ENCODE data around the gene FBLN2.

FBLN2 gene

DNA sequence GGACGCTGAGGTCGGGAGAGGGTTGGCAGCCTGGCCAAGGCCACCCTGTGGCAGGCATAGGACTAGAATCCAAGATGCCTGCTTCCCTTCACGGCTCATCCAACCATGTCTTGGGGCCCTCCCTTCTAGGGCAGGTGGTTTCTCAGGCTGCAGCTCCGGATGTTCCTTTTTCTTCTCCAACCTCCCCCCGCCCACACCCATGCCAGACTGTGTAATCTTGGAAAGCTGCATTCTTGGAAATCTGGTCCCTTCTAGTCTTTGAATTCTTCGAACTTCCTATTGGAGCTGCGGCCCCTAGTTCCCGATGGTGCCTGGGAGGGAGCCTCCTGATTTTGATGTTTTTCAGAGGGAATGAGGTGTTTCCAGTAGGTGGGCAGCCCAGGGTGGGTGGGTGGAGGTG lies 109.8 kb downstream of the FBLN2 start:
- no peak overlapping the region for H3K4me3 ChIP-seq (ENCODE audit: low read depth, low read length)
- TF ChIP-seq, protein P1, sequence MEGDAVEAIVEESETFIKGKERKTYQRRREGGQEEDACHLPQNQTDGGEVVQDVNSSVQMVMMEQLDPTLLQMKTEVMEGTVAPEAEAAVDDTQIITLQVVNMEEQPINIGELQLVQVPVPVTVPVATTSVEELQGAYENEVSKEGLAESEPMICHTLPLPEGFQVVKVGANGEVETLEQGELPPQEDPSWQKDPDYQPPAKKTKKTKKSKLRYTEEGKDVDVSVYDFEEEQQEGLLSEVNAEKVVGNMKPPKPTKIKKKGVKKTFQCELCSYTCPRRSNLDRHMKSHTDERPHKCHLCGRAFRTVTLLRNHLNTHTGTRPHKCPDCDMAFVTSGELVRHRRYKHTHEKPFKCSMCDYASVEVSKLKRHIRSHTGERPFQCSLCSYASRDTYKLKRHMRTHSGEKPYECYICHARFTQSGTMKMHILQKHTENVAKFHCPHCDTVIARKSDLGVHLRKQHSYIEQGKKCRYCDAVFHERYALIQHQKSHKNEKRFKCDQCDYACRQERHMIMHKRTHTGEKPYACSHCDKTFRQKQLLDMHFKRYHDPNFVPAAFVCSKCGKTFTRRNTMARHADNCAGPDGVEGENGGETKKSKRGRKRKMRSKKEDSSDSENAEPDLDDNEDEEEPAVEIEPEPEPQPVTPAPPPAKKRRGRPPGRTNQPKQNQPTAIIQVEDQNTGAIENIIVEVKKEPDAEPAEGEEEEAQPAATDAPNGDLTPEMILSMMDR (IDR thresholded peaks at IDR 0.05; ENCODE audit: low read depth, low read length) = no peak

DNA sequence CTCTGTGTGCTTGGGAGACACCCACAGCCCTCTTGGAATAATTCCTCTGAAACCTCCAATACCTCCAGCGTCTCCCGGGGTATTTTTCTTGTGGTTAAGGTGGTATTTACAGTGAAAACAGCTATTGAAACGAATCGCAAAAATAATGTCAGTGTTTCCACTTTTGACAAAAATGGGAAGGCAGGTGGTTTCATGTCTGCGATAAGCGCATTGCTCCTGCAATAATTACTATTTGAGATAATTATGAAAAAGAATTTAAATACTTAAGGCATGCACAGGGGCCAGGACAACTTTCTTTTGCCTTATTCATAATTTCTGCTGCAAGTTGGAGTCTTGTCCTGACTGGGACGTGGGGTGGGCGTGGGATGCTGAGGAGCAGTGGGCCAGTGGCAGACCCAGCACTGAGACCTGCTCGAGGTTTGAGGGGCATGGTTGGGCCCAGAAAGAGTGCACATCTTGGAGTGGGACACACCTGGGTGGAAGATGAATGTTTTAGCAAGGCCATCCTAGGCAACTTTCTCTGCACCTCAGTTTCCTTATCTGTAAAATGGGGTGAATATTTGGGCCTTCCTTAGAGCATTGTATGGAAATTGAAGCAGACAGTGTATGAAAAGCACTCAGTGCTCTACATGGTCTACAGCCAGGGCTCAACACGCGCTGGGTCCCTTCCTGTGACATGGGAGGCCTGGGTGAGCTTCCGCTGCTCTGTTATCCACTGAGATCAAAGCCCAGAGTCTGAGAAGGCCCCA lies 110.5 kb downstream of the FBLN2 start:
- TF ChIP-seq, protein P1 (IDR thresholded peaks at IDR 0.05; ENCODE audit: low read depth, low read length) = no peak

GRCh38 chr3:13660042-13660874 lies 111.3 kb downstream of the FBLN2 start:
- TF ChIP-seq, protein P1 (IDR thresholded peaks at IDR 0.05; ENCODE audit: low read depth, low read length) = no peak
- no peak overlapping the region for H3K4me3 ChIP-seq (ENCODE audit: low read depth, low read length)

More for the DNA sequence above, 110.5 kb downstream of the FBLN2 start:
- no peak overlapping the region for H3K4me3 ChIP-seq (ENCODE audit: low read depth, low read length)

- no peak overlapping the region for H3K4me3 ChIP-seq (ENCODE audit: low read depth, low read length)
- TF ChIP-seq, protein P1 (IDR thresholded peaks at IDR 0.05; ENCODE audit: low read depth, low read length) = no peak
Measured at GRCh38 chr3:13661121-13661520, 112.2 kb downstream of the FBLN2 start.

- H3K4me3 ChIP-seq (ENCODE audit: low read depth, low read length) = no peak overlapping the region
- TF ChIP-seq, protein P1 (IDR thresholded peaks at IDR 0.05; ENCODE audit: low read depth, low read length) = no peak
Measured at GRCh38 chr3:13662238-13662847, 113.4 kb downstream of the FBLN2 start.

- TF ChIP-seq, protein P1 (IDR thresholded peaks at IDR 0.05; ENCODE audit: low read depth, low read length) = no peak
- no peak overlapping the region for H3K4me3 ChIP-seq (ENCODE audit: low read depth, low read length)
Measured at GRCh38 chr3:13663781-13664535, 115.0 kb downstream of the FBLN2 start.
